Activated T-helper 1 cell treated with anti-CD3 and anti-CD28 coated beads, Interleukin-12 subunit alpha, Interleukin-12 subunit beta, Interleukin-2, Interleukin-4 antibody, amounts not matched to agents 30 ng/mL and 10 ng/mL and 1 ng/mL, durations not matched to agents 14 hours and 24 hours and 36 hours (primary cell): Measurements from ENCODE around the gene SMARCD3. TPM values are rescaled to one million over a fixed set of nuclear protein-coding genes. Genes with fewer than 3 reads are reported as not detected.
A peak's percentile ranks its signal among the peaks of the same experiment; 100 is the strongest.

ENCODE experiments used
- DNase-seq: peaks from one replicate; pipeline ENCODE4 v3.0.0; 2021; ENCODE audit warnings: low spot score
- H3K27ac Mint-ChIP-seq: one replicate; pipeline ENCODE4 v1.8.0; 2021; ENCODE audit warnings: mild to moderate bottlenecking, mixed read lengths
- H3K27me3 Mint-ChIP-seq: one replicate; pipeline ENCODE4 v1.8.0; 2022; ENCODE audit warnings: mild to moderate bottlenecking, moderate library complexity, mixed read lengths; ENCODE audit not compliant: insufficient read depth
- H3K36me3 Mint-ChIP-seq: one replicate; pipeline ENCODE4 v1.8.0; 2021; ENCODE audit warnings: low read depth, mixed read lengths
- H3K4me1 Mint-ChIP-seq: one replicate; pipeline ENCODE4 v1.8.0; 2021; ENCODE audit warnings: low read depth, mixed read lengths
- H3K4me3 Mint-ChIP-seq: one replicate; pipeline ENCODE4 v1.8.0; 2021; ENCODE audit warnings: mild to moderate bottlenecking, moderate library complexity, mixed read lengths
- H3K9me3 Mint-ChIP-seq: one replicate; pipeline ENCODE4 v1.8.0; 2021; ENCODE audit warnings: mixed read lengths
- intact Hi-C: fragments of 100-400 bp; cut with micrococcal nuclease; formaldehyde crosslinking; loops from one replicate; pipeline ENCODE4 v1.15.1; 2024
- total RNA-seq: library from RNA; stranded (reverse); gene quantifications from 2 replicates; pipeline ENCODE4 v1.2.3, GENCODE V29; 2022

SMARCD3 gene
- total RNA-seq, 1 donor from 2014 or later, result 2.4 TPM

GRCh38 chr7:151264615-151265014 is 16.1 kb upstream of the SMARCD3 start:
- intact Hi-C loops, result no loop called here

GRCh38 chr7:151261529-151261928 is 13.0 kb upstream of the SMARCD3 start:
- Mint-ChIP-seq H3K4me3 (no peak overlapping the region), H3K36me3 (no peaks in the 10 kb centered on the region), H3K4me1 (no peaks in the 10 kb centered on the region), H3K27me3 (peaks cover 24% of the 10 kb centered on the region), H3K27ac (no peak overlapping the region), H3K9me3 (no peaks in the 10 kb centered on the region)
- intact Hi-C loops, result no loop called here
- no peak for DNase-seq

More at GRCh38 chr7:151264615-151265014, 16.1 kb upstream of the SMARCD3 start:
- DNase-seq, result no peak
- Mint-ChIP-seq H3K4me1 (no peaks in the 10 kb centered on the region), H3K27ac (no peak overlapping the region), H3K27me3 (peaks cover 4% of the 10 kb centered on the region), H3K9me3 (no peaks in the 10 kb centered on the region), H3K4me3 (no peak overlapping the region), H3K36me3 (no peaks in the 10 kb centered on the region)

- no peak for DNase-seq
- no peaks in the 10 kb centered on the region for H3K9me3 Mint-ChIP-seq
- H3K4me3 Mint-ChIP-seq, result no peak overlapping the region
- intact Hi-C loops, result no loop called here
- H3K36me3 Mint-ChIP-seq, result no peaks in the 10 kb centered on the region
- H3K4me1 Mint-ChIP-seq, result no peaks in the 10 kb centered on the region
- H3K27me3 Mint-ChIP-seq, result peaks cover 24% of the 10 kb centered on the region
- no peak overlapping the region for H3K27ac Mint-ChIP-seq
Observed at GRCh38 chr7:151260883-151261282, 12.4 kb upstream of the SMARCD3 start.

- intact Hi-C loops, result no loop called here
- H3K27me3 Mint-ChIP-seq, result peaks cover 28% of the 10 kb centered on the region
- H3K27ac Mint-ChIP-seq, result no peak overlapping the region
- H3K4me3 Mint-ChIP-seq, result no peak overlapping the region
- DNase-seq, result no peak
- no peaks in the 10 kb centered on the region for H3K9me3 Mint-ChIP-seq
- H3K4me1 Mint-ChIP-seq, result no peaks in the 10 kb centered on the region
- no peaks in the 10 kb centered on the region for H3K36me3 Mint-ChIP-seq
Observed at GRCh38 chr7:151260471-151260870, 12.0 kb upstream of the SMARCD3 start.

- H3K27ac Mint-ChIP-seq, result no peak overlapping the region
- intact Hi-C loops, result no loop called here
- no peaks in the 10 kb centered on the region for H3K36me3 Mint-ChIP-seq
- peaks cover 49% of the 10 kb centered on the region for H3K27me3 Mint-ChIP-seq
- no peak for DNase-seq
- no peaks in the 10 kb centered on the region for H3K9me3 Mint-ChIP-seq
- H3K4me3 Mint-ChIP-seq, result no peak overlapping the region
- H3K4me1 Mint-ChIP-seq, result no peaks in the 10 kb centered on the region
Observed at GRCh38 chr7:151257990-151258389, 9.5 kb upstream of the SMARCD3 start.

- H3K27me3 Mint-ChIP-seq, result peaks cover 57% of the 10 kb centered on the region
- H3K4me1 Mint-ChIP-seq, result no peaks in the 10 kb centered on the region
Observed at GRCh38 chr7:151256410-151257045, 8.0 kb upstream of the SMARCD3 start.

GRCh38 chr7:151255390-151255789 is 6.9 kb upstream of the SMARCD3 start:
- Mint-ChIP-seq H3K9me3 (no peaks in the 10 kb centered on the region), H3K36me3 (no peaks in the 10 kb centered on the region), H3K27me3 (peaks cover 63% of the 10 kb centered on the region), H3K4me3 (no peak overlapping the region), H3K27ac (no peak overlapping the region), H3K4me1 (peaks cover 3% of the 10 kb centered on the region)
- intact Hi-C loops, result no loop called here
- no peak for DNase-seq

More at GRCh38 chr7:151256410-151257045, 8.0 kb upstream of the SMARCD3 start:
- H3K4me3 Mint-ChIP-seq, result no peak overlapping the region
- H3K27ac Mint-ChIP-seq, result no peak overlapping the region
- H3K9me3 Mint-ChIP-seq, result no peaks in the 10 kb centered on the region
- no peak for DNase-seq
- intact Hi-C loops, result no loop called here
- no peaks in the 10 kb centered on the region for H3K36me3 Mint-ChIP-seq

GRCh38 chr7:151254851-151255250 is 6.4 kb upstream of the SMARCD3 start:
- intact Hi-C loops, result no loop called here
- no peak overlapping the region for H3K27ac Mint-ChIP-seq
- H3K9me3 Mint-ChIP-seq, result no peaks in the 10 kb centered on the region
- no peaks in the 10 kb centered on the region for H3K36me3 Mint-ChIP-seq
- H3K4me1 Mint-ChIP-seq, result peaks cover 6% of the 10 kb centered on the region
- peaks cover 68% of the 10 kb centered on the region for H3K27me3 Mint-ChIP-seq
- no peak for DNase-seq
- no peak overlapping the region for H3K4me3 Mint-ChIP-seq

- no peak overlapping the region for H3K27ac Mint-ChIP-seq
- intact Hi-C loops, result no loop called here
- no peaks in the 10 kb centered on the region for H3K9me3 Mint-ChIP-seq
- H3K27me3 Mint-ChIP-seq, result peaks cover 72% of the 10 kb centered on the region
- no peak for DNase-seq
- H3K4me3 Mint-ChIP-seq, result no peak overlapping the region
- peaks cover under 1% of the 10 kb centered on the region for H3K36me3 Mint-ChIP-seq
- peaks cover 8% of the 10 kb centered on the region for H3K4me1 Mint-ChIP-seq
Observed at GRCh38 chr7:151254316-151254715, 5.8 kb upstream of the SMARCD3 start.

- Mint-ChIP-seq H3K27ac (no peak overlapping the region), H3K4me1 (peaks cover 11% of the 10 kb centered on the region)
Observed at GRCh38 chr7:151252961-151253711, 4.6 kb upstream of the SMARCD3 start.

GRCh38 chr7:151252561-151252835 is 4.0 kb upstream of the SMARCD3 start:
- Mint-ChIP-seq H3K4me3 (no peak overlapping the region), H3K9me3 (no peaks in the 10 kb centered on the region), H3K27me3 (peaks cover 69% of the 10 kb centered on the region), H3K27ac (no peak overlapping the region), H3K36me3 (peaks cover 2% of the 10 kb centered on the region), H3K4me1 (peaks cover 15% of the 10 kb centered on the region)
- DNase-seq, result no peak
- intact Hi-C loops, result no loop called here

More at GRCh38 chr7:151252961-151253711, 4.6 kb upstream of the SMARCD3 start:
- Mint-ChIP-seq H3K36me3 (peaks cover 2% of the 10 kb centered on the region), H3K9me3 (no peaks in the 10 kb centered on the region), H3K4me3 (no peak overlapping the region), H3K27me3 (peaks cover 69% of the 10 kb centered on the region)
- no peak for DNase-seq
- intact Hi-C loops, result no loop called here

GRCh38 chr7:151251689-151252560 is 3.4 kb upstream of the SMARCD3 start:
- no peaks in the 10 kb centered on the region for H3K9me3 Mint-ChIP-seq
- H3K27ac Mint-ChIP-seq, result no peak overlapping the region
- no peak for DNase-seq
- intact Hi-C loops, result no loop called here
- H3K4me1 Mint-ChIP-seq, result peaks cover 15% of the 10 kb centered on the region
- H3K36me3 Mint-ChIP-seq, result peaks cover 2% of the 10 kb centered on the region
- H3K4me3 Mint-ChIP-seq, result peak overlapping the region; percentile 3
- H3K27me3 Mint-ChIP-seq, result peaks cover 71% of the 10 kb centered on the region

GRCh38 chr7:151251328-151251688 is 2.8 kb upstream of the SMARCD3 start:
- Mint-ChIP-seq H3K4me1 (peaks cover 15% of the 10 kb centered on the region), H3K27ac (no peak overlapping the region), H3K4me3 (no peak overlapping the region), H3K36me3 (peaks cover 2% of the 10 kb centered on the region), H3K27me3 (peaks cover 73% of the 10 kb centered on the region), H3K9me3 (no peaks in the 10 kb centered on the region)
- intact Hi-C loops, result no loop called here
- no peak for DNase-seq
